Stimulated activated CD4-positive, alpha-beta T cell treated with anti-CD3 and anti-CD28 coated beads, Interleukin-15, amount 100 ng/mL, for 24 hours (primary cell): ENCODE data around the gene RHBDF2.
A peak's percentile ranks its signal among the peaks of the same experiment; 100 is the strongest.

ENCODE experiments used
- DNase-seq: peaks from one replicate; pipeline ENCODE4 v3.0.0-alpha.2; 2020

Gene RHBDF2

DNA sequence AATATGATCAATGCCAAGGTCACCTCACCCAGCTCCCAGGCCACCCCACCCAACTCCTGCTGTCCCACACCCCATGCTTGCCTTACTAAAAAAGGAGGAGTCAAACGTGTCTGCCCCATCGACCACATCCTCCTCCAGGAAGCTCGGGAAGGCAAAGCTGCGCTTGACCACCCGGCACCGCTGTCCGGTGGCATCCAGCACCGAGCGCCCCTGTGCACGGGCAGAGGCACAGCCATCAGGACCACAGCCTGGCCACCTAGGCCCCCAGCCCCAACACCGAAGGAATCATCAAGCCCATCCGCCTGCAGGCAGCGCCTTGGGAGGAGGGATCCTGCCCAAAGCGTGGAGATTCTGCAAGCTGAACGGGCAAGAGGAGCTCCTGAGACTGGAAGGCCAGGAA is 23.6 kb downstream of the RHBDF2 start:
- DNase-seq = no peak

DNA sequence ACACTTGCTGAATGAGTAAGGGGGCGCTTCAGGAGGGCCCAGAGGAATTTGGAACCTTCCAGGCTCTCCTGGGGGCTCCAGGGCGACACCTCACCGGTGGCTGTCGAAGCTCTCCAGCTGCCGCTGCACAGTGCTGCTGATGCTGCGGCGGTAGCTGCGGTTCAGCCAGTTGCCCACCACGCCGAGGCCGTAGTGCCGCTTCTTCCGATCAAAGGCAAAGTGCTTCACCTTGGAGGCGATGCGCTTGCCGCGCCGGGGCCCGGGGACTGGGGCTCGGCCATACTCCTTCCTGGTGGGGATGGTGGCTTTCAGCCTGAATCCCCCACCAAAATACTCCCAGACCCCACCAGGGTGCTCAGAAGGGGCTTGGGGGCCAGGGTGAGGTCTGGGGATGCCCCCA is 24.5 kb downstream of the RHBDF2 start:
- DNase-seq = no peak

DNA sequence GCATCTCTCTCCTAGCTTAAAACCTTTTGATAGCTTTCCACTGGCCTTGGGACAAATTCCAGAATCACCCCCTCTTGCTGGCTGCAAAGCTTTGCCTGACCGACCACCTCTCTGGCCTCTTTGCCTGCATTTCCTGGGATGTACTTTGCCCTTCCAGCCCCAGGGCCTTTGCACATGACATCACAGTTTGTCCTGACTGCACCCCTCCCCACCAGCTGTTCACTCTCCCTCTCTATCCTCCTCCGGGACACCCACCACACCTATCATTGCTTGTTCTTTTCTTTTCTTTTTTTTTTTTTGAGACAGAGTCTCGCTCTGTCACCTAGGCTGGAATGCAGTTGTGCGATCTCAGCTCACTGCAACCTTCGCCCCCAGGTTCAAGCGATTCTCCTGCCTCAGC is 25.9 kb downstream of the RHBDF2 start:
- no peak for DNase-seq

- DNase-seq = no peak
Observed at GRCh38 chr17:76474894-76475293, 26.3 kb downstream of the RHBDF2 start.

DNA sequence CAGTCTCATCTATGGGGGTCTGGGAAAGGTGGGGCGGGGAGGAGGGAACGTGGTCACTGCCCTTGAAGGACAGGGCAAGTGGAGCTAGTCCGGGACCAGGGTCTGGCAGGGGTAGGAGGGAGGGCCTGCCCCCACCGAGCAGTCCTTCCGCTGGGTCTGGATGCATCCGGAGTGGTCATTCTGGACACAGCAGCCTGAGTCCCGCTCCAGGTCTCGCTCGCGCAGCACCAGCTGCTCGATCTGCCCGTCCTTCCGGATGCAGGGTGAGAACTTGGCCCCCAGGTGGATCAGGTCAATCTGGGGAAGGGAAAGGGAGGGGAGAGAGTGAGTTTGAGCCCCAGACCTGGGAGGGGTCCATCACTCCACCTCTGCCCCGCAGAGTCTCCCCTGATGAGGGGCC is 27.0 kb downstream of the RHBDF2 start:
- DNase-seq = no peak

DNA sequence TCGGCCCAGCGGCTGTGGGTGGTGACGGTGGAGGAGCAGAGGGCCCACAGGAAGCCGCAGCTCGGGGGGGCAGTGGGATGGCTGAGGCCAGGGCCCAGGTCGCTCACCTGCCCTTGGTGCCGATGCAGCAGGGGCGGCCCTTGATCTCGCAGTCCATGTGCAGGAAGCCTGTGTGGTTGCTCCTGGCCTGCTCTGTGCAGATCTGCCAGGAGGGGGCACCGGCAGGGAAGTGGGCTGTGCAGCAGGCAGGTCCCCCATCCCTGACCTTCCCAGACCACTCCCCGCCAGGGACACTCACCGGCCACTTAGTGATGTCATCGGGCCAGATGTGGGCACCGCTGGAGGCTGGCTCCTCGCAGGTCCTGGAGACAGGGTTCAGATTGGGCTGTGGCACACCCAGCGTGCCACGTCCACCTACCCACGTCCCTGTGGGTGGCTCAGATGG is 27.7 kb downstream of the RHBDF2 start:
- DNase-seq = peak; percentile 23

GRCh38 chr17:76472726-76473125 is 28.5 kb downstream of the RHBDF2 start:
- DNase-seq = no peak

GRCh38 chr17:76472258-76472645 is 29.0 kb downstream of the RHBDF2 start:
- no peak for DNase-seq

DNA sequence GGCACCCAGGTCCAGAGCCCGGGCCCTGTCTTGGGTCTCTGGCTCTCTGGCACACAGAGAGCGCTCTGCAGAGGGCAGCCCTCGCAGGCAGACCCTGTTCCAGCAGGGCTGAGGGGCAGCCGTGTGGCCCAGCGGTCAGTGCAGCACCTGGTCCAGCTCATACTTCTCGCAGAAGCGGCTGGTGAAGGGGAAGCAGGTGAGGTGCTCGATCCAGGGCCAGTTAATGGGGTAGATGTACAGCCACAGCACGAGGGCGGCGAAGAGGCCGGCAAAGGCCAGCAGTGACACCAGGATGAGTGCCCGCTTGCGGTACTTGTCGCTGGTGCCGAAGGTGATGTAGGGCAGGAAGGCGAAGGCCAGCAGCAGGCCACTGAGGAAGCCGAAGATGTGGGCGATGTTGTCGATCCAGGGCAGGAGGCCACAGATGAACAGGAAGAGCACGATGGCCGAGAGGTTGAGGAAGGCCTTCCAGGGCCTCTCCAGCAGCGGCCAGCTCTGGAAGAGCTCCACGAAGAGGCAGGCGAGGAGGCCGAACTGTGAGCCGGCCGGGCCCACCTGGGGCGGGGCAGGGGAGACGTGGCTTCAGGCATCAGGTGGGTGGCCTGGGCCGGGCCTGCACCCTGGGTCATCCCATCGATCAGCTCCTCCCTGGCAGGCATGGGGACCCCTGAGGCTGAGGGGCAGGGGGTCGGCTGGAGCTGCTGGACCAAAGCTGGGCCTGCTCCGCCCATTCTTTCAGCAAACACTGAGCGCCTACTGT is 29.5 kb downstream of the RHBDF2 start:
- DNase-seq = no peak

- DNase-seq = no peak
Observed at GRCh38 chr17:76469991-76470739, 31.1 kb downstream of the RHBDF2 start.

- no peak for DNase-seq
Observed at GRCh38 chr17:76469076-76469990, 31.9 kb downstream of the RHBDF2 start.

GRCh38 chr17:76468634-76469010 is 32.6 kb downstream of the RHBDF2 start:
- no peak for DNase-seq

- DNase-seq = no peak
Observed at GRCh38 chr17:76467809-76468633, 33.2 kb downstream of the RHBDF2 start.

GRCh38 chr17:76467366-76467765 is 33.9 kb downstream of the RHBDF2 start, which contains the start of gene AANAT:
Gene AANAT (plus strand): TSS chr17:76467603. CDS start chr17:76468747, 1,144 bp downstream.
- DNase-seq = no peak

- no peak for DNase-seq
Observed at GRCh38 chr17:76466775-76467130, 34.5 kb downstream of the RHBDF2 start.

DNA sequence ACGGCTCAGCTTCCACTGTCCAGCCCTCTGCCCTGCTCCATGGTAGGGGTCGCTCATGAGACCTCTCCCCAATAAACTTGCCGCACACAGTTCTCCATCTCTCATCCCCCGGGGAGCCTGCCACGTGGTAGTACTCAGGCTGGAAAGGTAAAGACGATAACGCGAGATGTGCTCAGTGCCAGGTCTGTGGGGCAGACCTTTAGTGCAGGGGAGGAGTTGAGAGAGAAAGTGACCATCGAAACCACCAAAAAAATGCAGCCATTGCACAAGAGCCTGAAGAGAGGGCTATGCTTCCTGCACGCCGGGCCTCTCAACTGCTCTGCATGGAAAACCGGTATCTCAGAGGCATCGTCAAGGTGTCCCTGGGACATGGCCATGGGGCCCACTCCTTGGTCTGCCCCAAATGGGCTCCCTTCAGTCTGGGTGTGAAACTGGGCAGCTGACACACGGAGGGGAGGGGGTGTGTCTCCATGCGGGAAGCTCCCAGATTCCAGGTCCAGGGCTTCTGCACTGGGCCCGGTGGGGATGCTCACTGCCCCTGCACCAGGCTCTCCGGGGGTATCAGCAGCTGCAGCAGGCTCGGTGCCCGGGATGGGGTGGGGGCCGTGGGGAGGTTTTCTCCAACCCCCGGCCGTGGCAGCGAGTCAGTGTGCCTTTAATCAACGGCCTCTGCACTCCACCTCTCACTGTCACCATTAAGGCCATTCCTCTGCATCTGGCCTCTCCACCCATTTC is 38.5 kb downstream of the RHBDF2 start:
- DNase-seq = no peak

- DNase-seq = no peak
Observed at GRCh38 chr17:76461765-76462555, 39.3 kb downstream of the RHBDF2 start.

- no peak for DNase-seq
Observed at GRCh38 chr17:76459674-76460073, 41.5 kb downstream of the RHBDF2 start.

DNA sequence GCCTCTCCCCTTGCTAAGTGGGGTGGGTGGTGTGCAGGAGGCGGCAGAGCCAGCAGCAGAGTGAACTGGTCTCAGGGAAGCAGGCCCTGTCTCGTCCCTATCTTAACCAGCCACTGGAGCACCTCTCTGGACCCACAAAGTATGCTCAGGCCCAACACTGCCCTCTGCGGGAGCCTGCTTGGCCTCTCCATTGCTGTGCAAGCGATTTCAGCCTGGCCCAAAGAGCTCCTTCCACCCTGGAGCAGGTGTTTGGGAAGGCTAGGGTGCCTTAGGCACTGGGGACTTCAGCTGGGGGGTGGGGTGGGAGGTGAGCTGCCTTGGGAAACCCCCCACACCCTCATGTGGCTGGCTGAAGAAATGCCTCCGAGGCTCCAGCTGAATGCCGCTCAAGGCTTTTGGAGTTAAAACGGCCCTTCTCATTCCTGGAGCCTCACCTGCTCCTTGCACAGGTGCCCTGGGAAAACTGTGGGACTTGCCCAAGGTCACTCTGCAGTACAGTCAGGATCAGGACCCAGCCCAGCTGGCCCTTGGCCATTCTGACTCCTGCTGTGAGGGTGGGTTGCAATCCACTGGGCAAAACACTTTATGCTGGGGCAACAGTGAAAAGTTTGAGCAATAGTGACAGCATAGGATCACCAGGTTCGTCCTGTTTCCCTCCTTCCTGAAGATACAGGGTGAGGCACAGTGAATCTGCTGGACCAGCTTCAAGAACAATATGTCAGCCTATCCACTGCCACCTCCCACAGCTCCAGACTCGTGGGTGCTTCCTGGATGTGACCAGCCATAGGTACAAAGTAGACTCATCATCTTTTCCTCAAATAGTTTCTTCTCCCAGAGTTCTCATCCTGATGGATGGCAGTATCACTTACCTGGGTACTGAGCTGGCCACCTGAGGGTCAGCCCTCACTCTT is 42.4 kb downstream of the RHBDF2 start:
- no peak for DNase-seq

DNA sequence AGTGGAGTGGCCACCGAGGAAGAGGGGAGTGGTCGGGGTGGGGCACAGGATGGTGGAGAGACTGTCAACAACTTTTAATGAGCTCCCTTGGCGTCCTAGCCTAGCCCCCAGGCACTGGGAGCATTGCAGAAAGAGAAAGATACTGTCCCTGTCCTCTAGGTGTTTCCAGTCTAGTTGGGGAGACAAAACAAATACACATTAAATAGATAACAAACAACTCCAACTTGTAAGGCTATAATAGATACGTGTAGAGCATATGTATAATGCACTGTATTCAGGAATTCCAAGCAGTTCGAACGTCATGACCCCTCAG is 47.8 kb downstream of the RHBDF2 start:
- DNase-seq = no peak
